NT2/D1 (cell line): ENCODE results near the gene PDE6B.

Source experiments
- DNase-seq: peaks from one replicate; pipeline ENCODE4 v3.0.0-alpha.2; 2011; ENCODE audit warnings: low read depth, low spot score
- H3K27me3 ChIP-seq: 2 replicates; pipeline ENCODE4 v1.6.0; 2011; ENCODE audit warnings: mild to moderate bottlenecking; ENCODE audit not compliant: insufficient read length, insufficient read depth
- H3K36me3 ChIP-seq: 2 replicates; pipeline ENCODE4 v1.6.1; 2011; ENCODE audit warnings: mild to moderate bottlenecking, low read length, mixed read lengths; ENCODE audit not compliant: insufficient read depth, insufficient read length
- H3K4me1 ChIP-seq: 2 replicates; pipeline ENCODE4 v1.5.1; 2011; ENCODE audit not compliant: insufficient read depth, insufficient read length
- H3K4me3 ChIP-seq: 2 replicates; pipeline ENCODE4 v1.5.1; 2011; ENCODE audit warnings: low read depth; ENCODE audit not compliant: insufficient read length
- H3K9ac ChIP-seq: 2 replicates; pipeline ENCODE4 v1.6.0; 2011; ENCODE audit warnings: low read depth; ENCODE audit not compliant: insufficient read length
- H3K9me3 ChIP-seq: 2 replicates; pipeline ENCODE4 v1.5.1; 2011; ENCODE audit warnings: mild to moderate bottlenecking, low read length; ENCODE audit not compliant: insufficient read depth
- SUZ12 ChIP-seq: IDR thresholded peaks from 2 replicates; pipeline ENCODE4 v1.6.1; 2011; ENCODE audit not compliant: insufficient read length, insufficient read depth; ENCODE audit errors: extremely low read depth
- YY1 ChIP-seq: IDR thresholded peaks from 2 replicates; pipeline ENCODE4 v1.6.1; 2011; ENCODE audit not compliant: insufficient read length, insufficient read depth
- ZNF274 ChIP-seq: IDR thresholded peaks from 2 replicates; pipeline ENCODE4 v1.6.1; 2011; ENCODE audit warnings: mild to moderate bottlenecking, low read depth, low read length

Gene PDE6B

DNA sequence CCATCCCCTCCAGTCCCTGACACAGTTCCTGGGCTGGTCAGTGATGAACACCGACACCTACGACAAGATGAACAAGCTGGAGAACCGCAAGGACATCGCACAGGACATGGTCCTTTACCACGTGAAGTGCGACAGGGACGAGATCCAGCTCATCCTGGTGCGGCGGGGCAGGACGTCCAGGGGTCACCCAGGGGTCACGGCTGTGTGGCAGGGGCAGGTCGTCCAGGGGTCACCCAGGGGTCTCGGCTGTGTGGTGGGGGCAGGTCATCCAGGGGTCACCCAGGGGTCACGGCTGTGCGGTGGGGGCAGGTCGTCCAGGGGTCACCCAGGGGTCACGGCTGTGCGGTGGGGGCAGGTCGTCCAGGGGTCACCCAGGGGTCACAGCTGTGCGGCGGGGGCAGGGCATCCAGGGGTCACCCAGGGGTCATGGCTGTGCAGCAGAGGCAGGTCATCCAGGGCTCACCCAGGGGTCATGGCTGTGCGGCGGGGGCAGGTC, 32.0 kb downstream of the PDE6B start:
- TF ChIP-seq SUZ12 (no peak), ZNF274 (no peak), YY1 (no peak)
- H3K4me1 ChIP-seq: peaks cover 21% of the 10 kb centered on the region
- H3K27me3 ChIP-seq: no peaks in the 10 kb centered on the region
- DNase-seq: no peak
- H3K4me3 ChIP-seq: no peak overlapping the region
- no peak overlapping the region for H3K9ac ChIP-seq
- H3K9me3 ChIP-seq: no peaks in the 10 kb centered on the region
- H3K36me3 ChIP-seq: peaks cover 31% of the 10 kb centered on the region

- Histone ChIP-seq H3K4me1 (peaks cover 24% of the 10 kb centered on the region), H3K4me3 (no peak overlapping the region), H3K9ac (no peak overlapping the region), H3K27me3 (no peaks in the 10 kb centered on the region), H3K9me3 (no peaks in the 10 kb centered on the region), H3K36me3 (peaks cover 33% of the 10 kb centered on the region)
- no peak for DNase-seq
- TF ChIP-seq YY1 (no peak), ZNF274 (no peak), SUZ12 (no peak)
Measured at GRCh38 chr4:657834-658667, 32.7 kb downstream of the PDE6B start.

- DNase-seq: no peak
- peaks cover 20% of the 10 kb centered on the region for H3K4me1 ChIP-seq
- TF ChIP-seq SUZ12 (no peak), YY1 (no peak), ZNF274 (no peak)
- no peaks in the 10 kb centered on the region for H3K27me3 ChIP-seq
- no peaks in the 10 kb centered on the region for H3K9me3 ChIP-seq
- no peak overlapping the region for H3K9ac ChIP-seq
- H3K4me3 ChIP-seq: no peak overlapping the region
- peaks cover 33% of the 10 kb centered on the region for H3K36me3 ChIP-seq
Measured at GRCh38 chr4:658681-659667, 33.6 kb downstream of the PDE6B start.

GRCh38 chr4:659851-660250, 34.5 kb downstream of the PDE6B start:
- TF ChIP-seq SUZ12: no peak
- no peak for TF ChIP-seq ZNF274
- TF ChIP-seq YY1: no peak
- DNase-seq: no peak
- H3K27me3 ChIP-seq: no peaks in the 10 kb centered on the region
- H3K9ac ChIP-seq: no peak overlapping the region
- H3K4me1 ChIP-seq: peaks cover 15% of the 10 kb centered on the region
- H3K9me3 ChIP-seq: no peaks in the 10 kb centered on the region
- peaks cover 33% of the 10 kb centered on the region for H3K36me3 ChIP-seq
- H3K4me3 ChIP-seq: no peak overlapping the region

GRCh38 chr4:660401-660800, 35.0 kb downstream of the PDE6B start:
- Histone ChIP-seq H3K9me3 (no peaks in the 10 kb centered on the region), H3K4me3 (no peak overlapping the region), H3K4me1 (peaks cover 10% of the 10 kb centered on the region), H3K9ac (no peak overlapping the region), H3K27me3 (no peaks in the 10 kb centered on the region), H3K36me3 (peaks cover 33% of the 10 kb centered on the region)
- TF ChIP-seq ZNF274 (no peak), YY1 (no peak), SUZ12 (no peak)
- DNase-seq: no peak

DNA sequence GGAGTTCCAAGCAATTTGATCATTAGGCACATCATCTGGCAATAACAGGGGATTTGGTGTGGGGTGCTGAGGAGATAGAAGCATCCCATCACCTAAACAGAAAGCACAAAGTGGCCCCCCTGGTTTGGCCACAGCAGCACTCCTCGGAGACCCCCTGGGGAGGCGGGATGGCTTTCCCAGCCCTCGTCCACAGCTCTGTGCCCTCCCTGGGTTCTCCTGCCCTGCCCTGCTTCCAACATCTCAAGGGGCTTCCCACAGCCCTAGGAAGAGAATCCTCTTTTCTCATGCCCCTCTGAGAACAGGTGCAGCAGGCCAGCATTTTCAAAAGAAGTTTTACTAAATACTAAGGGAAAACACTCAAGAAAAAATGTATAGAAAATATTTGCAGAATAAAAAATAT, 35.9 kb downstream of the PDE6B start:
- Histone ChIP-seq H3K4me3 (no peak overlapping the region), H3K4me1 (peaks cover 10% of the 10 kb centered on the region), H3K9me3 (no peaks in the 10 kb centered on the region), H3K27me3 (no peaks in the 10 kb centered on the region), H3K9ac (no peak overlapping the region), H3K36me3 (peaks cover 31% of the 10 kb centered on the region)
- TF ChIP-seq ZNF274: no peak
- TF ChIP-seq SUZ12: no peak
- TF ChIP-seq YY1: no peak
- no peak for DNase-seq

DNA sequence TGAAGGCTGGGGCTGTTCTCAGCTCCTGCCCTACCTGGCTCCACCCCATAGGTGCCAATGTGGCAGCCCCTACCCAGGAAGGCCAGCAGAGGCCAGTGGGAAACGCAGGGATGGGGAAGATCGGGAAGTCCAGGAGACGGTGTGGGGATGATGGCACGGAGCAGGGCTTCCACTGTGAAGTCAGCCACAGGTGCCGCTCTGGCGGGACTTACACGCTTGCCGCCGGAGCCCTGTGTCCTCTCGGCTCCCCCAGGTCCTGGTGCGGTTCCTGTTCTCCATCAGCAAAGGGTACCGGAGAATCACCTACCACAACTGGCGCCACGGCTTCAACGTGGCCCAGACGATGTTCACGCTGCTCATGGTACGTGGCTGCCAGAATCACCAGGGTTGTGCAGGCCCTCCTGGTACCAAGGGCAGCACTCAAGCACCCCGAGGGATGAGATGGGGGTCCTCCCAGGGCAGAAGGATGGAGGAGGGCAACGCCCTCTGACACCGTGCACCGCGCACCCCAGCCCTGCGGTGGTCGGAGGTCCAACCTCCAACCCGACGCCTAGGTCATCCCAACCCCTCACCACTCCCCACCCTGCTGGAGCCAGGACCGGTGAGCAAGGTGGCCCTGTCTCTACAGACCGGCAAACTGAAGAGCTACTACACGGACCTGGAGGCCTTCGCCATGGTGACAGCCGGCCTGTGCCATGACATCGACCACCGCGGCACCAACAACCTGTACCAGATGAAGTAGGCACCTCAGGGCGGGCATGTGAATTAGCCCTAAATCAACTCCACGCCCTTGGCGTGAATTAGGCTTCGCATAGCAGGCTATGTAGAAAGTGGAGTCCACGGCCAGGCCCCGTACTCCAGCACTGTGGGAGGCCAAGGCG, 36.7 kb downstream of the PDE6B start:
- DNase-seq: no peak
- H3K27me3 ChIP-seq: no peaks in the 10 kb centered on the region
- H3K4me3 ChIP-seq: no peak overlapping the region
- peaks cover 31% of the 10 kb centered on the region for H3K36me3 ChIP-seq
- TF ChIP-seq YY1 (no peak), ZNF274 (no peak), SUZ12 (no peak)
- H3K9me3 ChIP-seq: no peaks in the 10 kb centered on the region
- peaks cover 13% of the 10 kb centered on the region for H3K4me1 ChIP-seq
- no peak overlapping the region for H3K9ac ChIP-seq
